Thoracic aorta (tissue), 2 donors: ENCODE results near the gene HPCAL1. TPM values are rescaled to one million over a fixed set of nuclear protein-coding genes. Genes with fewer than 3 reads are reported as not detected.

Source experiments
- ATAC-seq: fragments of 150-250 bp; one replicate; pipeline ENCODE4 v1.8.0; 2017; ENCODE audit warnings: low read depth; ENCODE audit not compliant: insufficient number of reproducible peaks, low FRiP score
- DNase-seq: peaks from one replicate; pipeline ENCODE4 v3.0.0-alpha.2; 2020; ENCODE audit warnings: low spot score
- H3K27ac ChIP-seq, 2 donors: fragments of 200-600 bp; sonication (generic); 1 replicate in 1 of 2; 2 replicates in 1 of 2; pipeline ENCODE4 v1.5.1; 2016; ENCODE audit warnings: mild to moderate bottlenecking in 2 of 2, moderate library complexity in 2 of 2
- H3K27me3 ChIP-seq: fragments of 200-600 bp; sonication (generic); replicated peaks from 2 replicates; pipeline ENCODE4 v1.6.0; 2016; ENCODE audit warnings: mild to moderate bottlenecking; ENCODE audit not compliant: insufficient read depth
- H3K36me3 ChIP-seq: fragments of 200-600 bp; sonication (generic); one replicate; pipeline ENCODE4 v1.5.1; 2016
- H3K4me1 ChIP-seq, 2 donors: fragments of 200-600 bp; sonication (generic); 1 replicate in 1 of 2; 2 replicates in 1 of 2; pipeline versions ENCODE4 v1.5.1 to v1.6.0; 2016; ENCODE audit warnings: low read depth in 2 of 2, mild to moderate bottlenecking in 1 of 2; ENCODE audit not compliant: control insufficient read depth in 1 of 2
- H3K4me3 ChIP-seq: fragments of 200-600 bp; sonication (generic); 2 replicates; pipeline ENCODE4 v1.5.1; 2016; ENCODE audit warnings: mild to moderate bottlenecking
- H3K9me3 ChIP-seq: fragments of 200-600 bp; sonication (generic); 2 replicates; pipeline ENCODE4 v1.5.1; 2016
- CTCF ChIP-seq: fragments of 200-600 bp; sonication (generic); IDR thresholded peaks from one replicate; pipeline ENCODE4 v1.5.1; 2019; ENCODE audit warnings: antibody characterized with exemption
- total RNA-seq, 2 donors: library from RNA; depleted of rRNA; stranded (reverse); fragments of >200 nt; gene quantifications; one replicate each; pipeline versions ENCODE4 v1.1.0 to v1.2.3, GENCODE V29; 2016

Gene HPCAL1
- total RNA-seq, 2 donors from 2014 or later = 34.6 to 50.2 TPM

DNA sequence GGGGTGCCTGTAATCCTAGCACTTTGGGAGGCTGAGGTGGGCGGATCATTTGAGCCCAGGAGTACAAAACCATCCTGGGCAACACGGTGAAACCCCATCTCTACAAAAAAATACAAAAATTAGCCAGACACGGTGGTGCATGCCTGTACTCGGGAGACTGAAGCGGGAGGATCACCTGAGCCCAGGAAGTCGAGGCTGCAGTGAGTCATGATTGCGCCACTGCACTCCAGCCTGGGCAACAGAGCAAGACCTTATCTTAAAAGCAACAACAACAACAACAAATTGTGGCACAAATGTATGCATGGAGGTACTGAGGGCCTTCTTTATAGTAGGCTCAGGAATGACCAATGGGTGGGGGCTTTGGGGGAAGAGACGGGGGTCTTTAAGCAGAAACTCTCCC is 38.5 kb downstream of the HPCAL1 start:
- peaks cover 4 to 20% of the 10 kb centered on the region in 2 donors for H3K4me1 ChIP-seq
- H3K36me3 ChIP-seq = no peaks in the 10 kb centered on the region
- no peak for TF ChIP-seq CTCF
- H3K27ac ChIP-seq = no peak overlapping the region
- DNase-seq (no peak), ATAC-seq (no peak)
- H3K27me3 ChIP-seq = no peaks in the 10 kb centered on the region
- no peak overlapping the region for H3K4me3 ChIP-seq
- no peaks in the 10 kb centered on the region for H3K9me3 ChIP-seq

DNA sequence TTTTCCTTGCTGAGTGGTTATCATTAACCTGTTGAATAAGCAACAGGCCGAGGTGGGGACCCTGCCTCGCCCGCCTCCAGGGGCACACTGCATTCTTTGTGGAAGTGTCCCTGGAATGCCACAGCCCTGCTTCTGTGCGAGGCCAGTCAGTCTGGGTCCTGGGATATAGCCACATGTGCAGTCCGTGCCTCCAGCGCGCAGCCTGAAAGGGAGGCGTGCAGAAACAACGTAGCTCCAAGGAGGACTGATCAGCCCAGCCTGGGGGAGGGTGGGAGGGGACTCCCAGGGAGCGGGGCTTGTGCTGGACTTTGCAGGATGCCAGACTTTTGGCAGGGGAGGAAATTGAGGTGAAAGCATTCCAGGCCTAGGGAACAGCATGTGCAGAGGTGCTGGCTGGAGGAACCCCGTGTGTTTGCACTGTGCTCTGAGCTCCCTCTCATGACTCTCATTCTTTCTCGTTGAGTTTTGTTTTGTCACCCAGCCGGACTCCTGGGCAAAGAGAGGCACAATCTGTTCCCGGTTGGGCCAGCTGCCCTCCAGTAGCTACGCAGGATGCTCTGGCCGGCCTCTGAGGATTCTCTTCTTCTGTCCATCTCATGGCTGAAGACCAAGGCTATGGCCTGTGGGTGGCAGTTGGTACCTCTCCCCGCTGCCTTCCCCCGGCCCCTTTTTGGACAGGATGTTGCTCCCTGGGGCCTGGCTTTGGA is 39.7 kb downstream of the HPCAL1 start:
- H3K27me3 ChIP-seq = no peaks in the 10 kb centered on the region
- H3K4me1 ChIP-seq = peaks cover 4 to 20% of the 10 kb centered on the region in 2 donors
- no peaks in the 10 kb centered on the region for H3K36me3 ChIP-seq
- peak overlapping the region; percentile 70 to 81 for H3K27ac ChIP-seq
- DNase-seq = no peak
- no peak for ATAC-seq
- H3K4me3 ChIP-seq = no peak overlapping the region
- TF ChIP-seq CTCF = no peak
- H3K9me3 ChIP-seq = no peaks in the 10 kb centered on the region

- ATAC-seq = no peak
- H3K27ac ChIP-seq = peak overlapping the region; percentile 70 to 81
- no peak for DNase-seq
- no peaks in the 10 kb centered on the region for H3K27me3 ChIP-seq
- TF ChIP-seq CTCF = no peak
- H3K36me3 ChIP-seq = no peaks in the 10 kb centered on the region
- peaks cover 4 to 20% of the 10 kb centered on the region in 2 donors for H3K4me1 ChIP-seq
- H3K4me3 ChIP-seq = no peak overlapping the region
- no peaks in the 10 kb centered on the region for H3K9me3 ChIP-seq
Measured at GRCh38 chr2:10343191-10343590, 40.5 kb downstream of the HPCAL1 start.

GRCh38 chr2:10343658-10344057 is 41.0 kb downstream of the HPCAL1 start:
- H3K4me1 ChIP-seq = peaks cover 4 to 22% of the 10 kb centered on the region in 2 donors

More at GRCh38 chr2:10343658-10344057, 41.0 kb downstream of the HPCAL1 start:
- no peaks in the 10 kb centered on the region for H3K9me3 ChIP-seq
- no peak overlapping the region for H3K4me3 ChIP-seq
- no peak overlapping the region for H3K27ac ChIP-seq
- ATAC-seq (no peak), DNase-seq (no peak)
- no peak for TF ChIP-seq CTCF
- H3K27me3 ChIP-seq = no peaks in the 10 kb centered on the region
- no peaks in the 10 kb centered on the region for H3K36me3 ChIP-seq
